GOT3 (cell line): ENCODE measurements around the gene STRIP1.
"Not testable (repeated sequence)": the region's sequence is repeated elsewhere in the genome, so short reads cannot be mapped to it uniquely, and the experiment has no call there.

Experiments
- DNase-seq: peaks from one replicate; lab custom pipeline; 2025; ENCODE audit warnings: mixed read lengths; lab: John Stamatoyannopoulos, UW

The STRIP1 gene

DNA sequence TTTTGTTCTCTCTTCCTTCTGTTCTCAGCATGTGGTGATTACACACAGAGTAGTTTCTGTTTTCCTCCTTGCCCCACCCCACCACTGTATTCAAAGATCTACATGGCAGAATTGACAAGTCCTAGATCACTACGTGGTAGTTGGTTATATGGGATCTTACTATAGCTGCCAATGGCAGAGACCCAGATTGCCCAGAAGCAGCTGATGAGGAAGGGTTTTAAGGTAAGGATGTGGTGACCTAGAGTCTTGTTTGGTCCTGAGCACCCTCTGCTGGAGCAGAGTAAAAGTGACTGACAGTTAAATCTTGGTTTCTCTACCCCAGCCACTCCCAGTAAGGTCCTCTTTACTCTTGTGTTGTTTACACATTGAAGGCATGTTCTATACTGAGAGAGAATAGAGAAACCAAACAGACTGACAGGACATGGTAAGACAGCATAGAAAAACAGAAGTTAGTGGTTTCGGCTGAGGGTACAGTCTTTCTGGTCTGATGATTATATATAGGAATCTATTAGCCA is 22.8 kb upstream of the STRIP1 start:
- no peak for DNase-seq

DNA sequence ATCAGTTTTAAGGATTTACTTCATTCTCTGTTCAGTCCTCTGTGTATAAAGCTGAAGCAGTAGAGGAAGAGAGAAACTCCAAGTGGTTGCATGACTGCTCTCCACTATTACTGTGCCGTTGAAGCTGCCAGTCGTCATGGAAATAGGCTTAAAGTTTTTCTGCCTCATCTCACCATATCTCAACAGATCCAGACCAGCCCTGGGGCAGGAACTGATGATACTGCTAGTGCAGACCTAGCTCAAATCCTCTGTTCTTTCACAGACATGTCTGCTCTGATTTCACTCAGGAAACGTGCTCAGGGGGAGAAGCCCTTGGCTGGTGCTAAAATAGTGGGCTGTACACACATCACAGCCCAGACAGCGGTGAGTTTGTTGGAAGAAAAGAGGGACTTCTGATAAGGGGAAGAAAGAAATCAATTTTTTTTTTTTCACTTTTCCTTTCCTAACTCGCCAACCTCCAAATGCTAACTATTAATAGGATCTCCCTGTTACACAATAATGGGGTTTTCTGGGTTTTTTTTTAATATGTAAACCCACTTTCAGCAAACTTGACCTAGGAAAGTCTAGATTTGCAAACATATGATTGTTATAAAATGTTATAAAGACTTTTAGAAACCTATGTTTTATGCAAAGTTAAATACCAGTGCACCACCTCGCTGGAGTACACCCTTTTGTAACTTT is 22.2 kb upstream of the STRIP1 start:
- no peak for DNase-seq

- no peak for DNase-seq
These were observed 16.6 kb upstream of the STRIP1 start for GRCh38 chr1:110017792-110018191.

- DNase-seq: no peak
These were observed 16.0 kb upstream of the STRIP1 start for GRCh38 chr1:110018396-110018795.

DNA sequence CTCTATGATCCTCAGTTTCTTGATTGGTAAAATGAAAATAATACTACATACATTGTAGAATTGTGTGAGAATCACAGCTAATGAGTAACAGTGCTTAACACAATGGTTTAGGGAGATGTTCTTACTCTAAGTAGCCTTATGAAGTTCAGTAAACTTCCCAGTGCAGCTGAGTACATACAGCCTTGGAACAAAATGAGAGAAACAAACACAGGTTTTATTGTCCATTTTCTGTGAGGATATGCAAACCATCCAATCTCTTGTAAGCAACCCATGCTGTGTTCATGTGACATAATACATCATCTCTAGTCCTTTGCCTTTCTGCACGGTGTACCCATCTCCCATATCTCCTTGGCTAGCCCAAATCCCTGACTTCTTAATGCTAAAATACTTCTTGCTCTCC is 14.7 kb upstream of the STRIP1 start:
- DNase-seq: no peak

GRCh38 chr1:110021285-110021684 is 13.1 kb upstream of the STRIP1 start:
- no peak for DNase-seq

- no peak for DNase-seq
These were observed 9.8 kb upstream of the STRIP1 start for GRCh38 chr1:110024613-110025012.

DNA sequence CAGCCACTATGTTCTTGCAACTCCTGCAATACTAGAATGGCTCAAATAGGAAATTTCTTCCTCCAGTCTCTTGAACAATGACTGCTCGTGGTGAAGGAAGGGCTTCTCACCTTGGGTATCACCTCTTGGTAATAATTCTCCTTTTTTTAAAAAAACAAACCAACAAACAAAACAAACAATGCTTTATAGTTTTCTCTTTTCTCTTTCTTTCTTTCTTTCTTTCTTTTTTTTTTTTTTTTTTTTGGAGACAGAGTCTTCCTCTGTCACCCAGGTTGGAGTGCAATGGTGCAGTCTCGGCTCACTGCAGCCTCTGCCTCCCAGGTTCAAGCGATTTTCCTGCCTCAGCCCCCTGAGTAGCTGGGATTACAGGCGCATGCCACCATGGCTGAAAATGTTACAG is 3.7 kb upstream of the STRIP1 start:
- not testable (repeated sequence) for DNase-seq

DNA sequence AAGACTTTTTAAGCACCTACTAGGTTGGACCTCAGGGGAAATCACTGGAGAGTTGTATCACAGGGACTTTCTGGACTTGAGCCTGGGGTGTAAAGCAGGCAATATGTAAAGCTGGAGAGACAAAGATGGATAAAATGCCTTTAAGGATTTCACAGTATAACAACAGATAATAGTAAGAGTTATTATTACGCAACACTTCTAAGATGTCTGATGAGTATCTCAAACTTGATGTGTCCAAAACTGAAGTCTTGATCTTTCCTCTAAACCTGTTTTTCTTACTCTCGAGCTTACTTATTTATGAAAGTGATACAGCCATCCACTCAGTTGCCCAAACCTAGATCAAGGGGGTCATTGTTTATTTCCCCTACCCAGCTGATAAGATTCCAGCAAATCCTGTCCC is 2.1 kb upstream of the STRIP1 start:
- no peak for DNase-seq

GRCh38 chr1:110033421-110033820 is 1.0 kb upstream of the STRIP1 start:
- no peak for DNase-seq

DNA sequence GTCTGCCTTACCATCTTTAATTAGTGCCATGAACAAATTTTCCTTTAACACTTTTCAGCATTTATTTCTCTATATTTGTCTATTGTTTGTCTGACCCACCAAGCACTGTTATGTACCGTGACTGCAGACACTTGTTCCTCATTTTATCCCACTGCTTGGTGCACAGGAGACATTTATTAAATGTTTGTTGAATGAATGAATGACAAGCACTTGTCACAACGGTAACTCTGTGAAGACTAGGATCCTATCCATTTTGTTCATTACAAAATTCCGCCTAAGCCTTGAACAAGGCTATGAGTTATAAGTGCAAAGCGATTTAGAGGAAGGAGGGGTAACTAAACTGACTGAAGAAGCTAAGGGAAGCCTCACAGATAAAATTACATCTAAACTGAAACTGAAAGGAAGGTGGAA is 379 bp upstream of the STRIP1 start:
- no peak for DNase-seq

DNA sequence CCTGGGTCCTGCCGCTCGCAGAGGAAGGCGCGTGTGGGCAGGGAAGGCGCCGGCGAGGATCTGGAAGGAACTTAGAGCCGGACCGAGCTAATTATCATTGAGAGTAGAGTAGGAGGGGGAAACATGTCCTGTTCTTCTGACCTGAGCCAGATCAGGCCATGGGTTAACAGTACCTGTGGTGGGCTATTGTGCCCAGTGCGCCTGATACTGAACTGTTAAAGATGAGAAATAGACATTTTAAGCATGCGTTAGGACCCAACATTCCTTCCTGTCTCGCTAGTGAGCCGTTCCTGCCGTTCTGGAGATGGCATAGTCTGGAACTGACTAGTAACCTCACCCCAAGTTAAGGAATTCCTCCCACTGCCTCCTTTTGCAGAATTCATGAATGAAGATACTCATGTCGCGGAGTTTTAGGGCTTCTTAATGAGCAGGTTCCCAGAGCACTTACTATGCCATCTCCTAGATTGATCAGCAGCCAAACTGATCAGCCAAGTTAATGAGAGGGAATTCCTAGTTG is 870 bp downstream of the STRIP1 start:
- no peak for DNase-seq

DNA sequence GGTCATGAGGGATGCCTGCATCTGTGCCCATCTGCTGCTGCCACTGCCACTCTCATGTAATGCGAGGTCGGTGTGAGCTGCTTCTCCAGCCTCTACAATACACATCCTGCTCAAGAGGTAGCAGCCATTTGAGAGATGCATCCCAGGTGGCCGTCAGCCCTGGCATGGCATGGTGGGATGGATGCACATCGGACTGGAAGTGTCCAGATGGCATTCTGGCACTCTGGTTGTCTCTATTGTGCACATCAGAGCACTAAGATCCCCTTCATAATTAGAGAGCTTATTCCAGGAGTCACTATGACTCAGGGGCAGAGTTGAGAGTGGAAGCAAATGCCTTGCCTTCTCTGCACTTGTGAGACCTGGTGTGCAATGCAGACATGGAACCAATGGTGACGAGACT is 3.8 kb downstream of the STRIP1 start:
- no peak for DNase-seq

DNA sequence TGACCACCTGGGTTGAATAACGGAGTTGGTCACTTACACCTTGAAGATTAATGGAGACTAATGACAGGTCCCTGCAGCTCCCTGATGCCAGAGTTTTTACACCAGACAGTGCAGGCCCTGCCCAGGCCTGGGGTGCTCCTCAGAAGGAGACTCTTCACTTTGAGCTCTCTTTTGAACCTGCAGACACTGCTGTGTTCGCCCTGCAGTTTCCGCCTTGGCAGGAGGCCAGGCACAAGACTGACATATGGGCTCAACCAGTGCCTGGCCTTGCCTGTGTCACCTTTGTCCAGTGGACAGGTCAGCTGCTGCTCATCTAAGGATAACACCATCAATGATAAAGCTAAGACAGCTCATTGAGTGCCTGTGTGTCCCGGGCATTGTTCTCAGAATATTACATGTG is 5.2 kb downstream of the STRIP1 start:
- no peak for DNase-seq

DNA sequence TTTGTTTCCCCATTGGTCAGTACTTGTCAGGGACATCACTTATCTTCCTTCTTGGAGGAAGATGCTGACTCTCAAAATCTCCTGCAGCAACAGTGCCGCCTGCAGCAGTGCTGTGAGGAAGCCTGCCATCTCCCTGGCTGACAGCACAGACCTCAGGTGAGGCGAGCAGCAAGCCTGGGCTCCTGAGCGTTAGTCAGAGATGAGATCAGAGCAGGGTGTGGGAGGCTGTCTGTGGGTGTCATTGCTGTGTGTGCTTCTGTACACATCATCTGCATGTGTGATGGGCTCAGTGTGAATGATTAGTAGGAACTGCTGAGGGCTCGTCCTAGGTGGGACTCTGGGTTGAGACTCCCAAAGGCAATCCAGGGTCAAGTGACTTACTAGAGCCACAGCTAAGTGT is 6.1 kb downstream of the STRIP1 start:
- no peak for DNase-seq

DNA sequence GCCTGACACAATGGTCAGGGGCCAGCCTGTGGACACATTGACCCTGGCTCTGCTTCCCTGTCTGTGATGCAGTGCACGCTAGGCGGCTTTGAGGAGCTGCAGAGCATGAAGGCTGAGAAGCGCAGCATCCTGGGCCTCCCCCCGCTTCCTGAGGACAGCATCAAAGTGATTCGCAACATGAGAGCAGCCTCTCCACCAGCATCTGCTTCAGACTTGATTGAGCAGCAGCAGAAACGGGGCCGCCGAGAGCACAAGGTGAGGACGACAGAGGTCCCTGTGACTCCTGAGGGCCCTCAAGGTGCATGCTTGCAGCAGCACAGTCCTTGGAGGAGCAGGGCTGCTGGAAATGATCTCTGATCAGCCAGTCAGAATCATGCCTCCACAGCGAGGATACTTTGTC is 8.6 kb downstream of the STRIP1 start:
- DNase-seq: no peak

DNA sequence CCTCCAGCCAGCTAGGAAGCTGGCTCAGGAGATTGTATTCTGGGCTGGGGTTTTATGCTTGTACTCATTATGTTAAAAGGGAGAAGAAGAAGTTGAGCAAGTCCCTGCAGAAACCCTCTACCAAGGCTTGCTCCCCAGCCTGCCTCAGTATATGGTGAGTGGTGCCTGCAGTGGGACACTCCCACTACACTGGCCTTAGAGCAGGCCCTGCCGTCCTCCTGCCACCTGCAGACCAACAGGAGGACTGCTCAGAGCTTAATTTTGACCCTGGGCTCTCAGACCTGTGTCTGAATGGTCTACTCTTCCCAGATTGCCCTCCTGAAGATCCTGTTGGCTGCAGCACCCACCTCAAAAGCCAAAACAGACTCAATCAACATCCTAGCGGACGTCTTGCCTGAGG is 13.0 kb downstream of the STRIP1 start:
- DNase-seq: no peak

DNA sequence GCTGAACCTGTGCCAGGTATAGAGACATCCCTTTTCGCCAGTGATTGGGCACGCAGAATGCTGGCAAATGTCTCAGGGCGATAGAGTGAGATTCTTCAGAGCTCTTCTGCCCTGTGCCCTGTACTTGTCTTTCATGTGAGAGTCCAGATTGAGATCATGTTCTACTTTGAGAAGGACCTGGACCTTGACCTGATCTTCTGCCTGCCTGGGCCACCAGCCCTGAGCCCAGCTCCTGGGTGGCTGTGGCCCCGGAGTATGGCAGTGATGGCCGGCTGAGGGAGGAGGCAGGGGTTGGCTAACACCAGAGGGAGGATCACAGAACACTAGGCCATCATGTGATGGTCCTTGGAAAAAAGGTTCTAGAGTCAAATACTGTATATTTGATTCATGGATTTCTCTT is 13.8 kb downstream of the STRIP1 start:
- no peak for DNase-seq

- no peak for DNase-seq
These were observed 14.6 kb downstream of the STRIP1 start for GRCh38 chr1:110048923-110049601.

DNA sequence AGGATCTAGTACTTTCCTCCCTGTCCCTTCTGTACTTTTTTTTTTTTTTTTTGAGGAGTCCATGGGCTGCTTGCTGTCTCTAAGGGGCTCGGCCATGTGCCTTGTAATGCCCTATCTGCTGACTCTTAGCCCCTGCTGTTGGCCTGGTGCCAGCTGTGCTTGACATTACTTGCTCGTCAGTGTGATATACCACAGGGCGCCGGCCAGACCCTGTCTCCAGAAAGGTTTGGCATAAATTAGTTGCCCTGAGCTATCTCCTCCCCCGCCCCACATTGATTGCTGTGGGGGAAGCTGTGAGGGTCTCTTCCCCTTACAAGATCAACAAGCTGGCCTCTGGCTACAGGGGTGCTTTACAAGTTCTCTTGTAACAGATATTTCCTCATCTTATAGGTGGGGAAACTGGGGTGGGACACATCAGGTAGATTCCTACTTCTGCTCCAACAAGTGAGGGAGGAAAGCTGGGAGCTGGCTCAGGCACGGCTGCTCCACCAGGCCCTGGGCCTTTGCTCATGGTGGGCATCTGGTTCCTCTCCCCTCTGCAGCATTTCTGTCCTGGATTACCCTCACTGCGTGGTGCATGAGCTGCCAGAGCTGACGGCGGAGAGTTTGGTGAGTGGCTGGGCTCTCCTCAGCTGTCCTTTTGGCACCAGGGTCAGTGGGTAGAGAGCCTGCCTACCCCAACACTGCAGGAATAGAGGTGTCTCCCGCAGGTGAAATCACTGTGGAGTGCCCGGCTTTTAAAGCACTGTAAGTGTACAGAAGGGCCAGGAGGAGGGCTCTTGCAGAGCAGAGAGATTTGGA is 15.6 kb downstream of the STRIP1 start:
- DNase-seq: no peak

GRCh38 chr1:110050602-110051261 is 16.3 kb downstream of the STRIP1 start:
- DNase-seq: no peak

DNA sequence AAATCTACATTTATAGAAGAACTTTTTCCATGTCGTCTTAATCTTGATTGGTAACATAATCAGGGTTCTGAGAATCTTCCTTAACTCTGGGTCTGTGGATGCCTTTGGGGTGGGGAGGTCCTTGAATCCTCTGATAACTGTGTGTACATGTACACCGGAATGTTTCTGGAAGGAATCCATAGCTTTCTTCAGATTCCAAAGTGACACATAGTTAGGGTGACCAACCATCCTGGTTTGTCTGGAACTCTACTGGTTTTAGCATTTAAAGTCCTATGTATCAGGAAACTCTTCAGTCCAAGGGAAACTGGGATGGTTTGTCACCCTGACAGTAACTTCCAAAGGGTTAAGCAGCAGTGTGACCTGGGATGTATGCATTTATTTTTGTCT is 16.8 kb downstream of the STRIP1 start:
- no peak for DNase-seq
